GM18858 (cell line): Measurements from ENCODE around the gene HIPK3.
"Not testable (repeated sequence)": the region's sequence is repeated elsewhere in the genome, so short reads cannot be mapped to it uniquely, and the experiment has no call there.

ENCODE experiments used
- ATAC-seq: cut with Tn5 transposase; IDR thresholded peaks from one replicate; pipeline ENCODE4 v1.9.1; 2021; ENCODE audit not compliant: unreplicated experiment

The HIPK3 gene

DNA sequence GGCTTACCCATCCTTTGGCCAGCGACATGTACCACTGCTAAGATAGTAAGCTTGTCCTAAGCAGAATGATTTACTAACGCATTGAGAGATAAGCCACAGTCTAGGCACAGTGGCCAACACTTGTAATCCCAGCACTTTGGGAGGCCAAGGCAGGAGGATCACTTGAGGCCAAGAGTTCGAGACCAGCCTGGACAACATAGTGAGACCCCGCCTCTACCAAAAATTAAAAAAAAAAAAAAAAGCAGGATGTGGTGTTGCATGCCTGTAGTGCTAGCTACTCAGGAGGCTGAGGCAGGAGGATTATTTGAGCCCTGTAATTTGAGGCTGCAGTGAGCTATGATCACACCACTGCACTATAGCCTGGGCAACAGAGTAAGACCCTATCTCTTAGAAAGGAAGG lies 93.1 kb downstream of the HIPK3 start:
- ATAC-seq = no peak

DNA sequence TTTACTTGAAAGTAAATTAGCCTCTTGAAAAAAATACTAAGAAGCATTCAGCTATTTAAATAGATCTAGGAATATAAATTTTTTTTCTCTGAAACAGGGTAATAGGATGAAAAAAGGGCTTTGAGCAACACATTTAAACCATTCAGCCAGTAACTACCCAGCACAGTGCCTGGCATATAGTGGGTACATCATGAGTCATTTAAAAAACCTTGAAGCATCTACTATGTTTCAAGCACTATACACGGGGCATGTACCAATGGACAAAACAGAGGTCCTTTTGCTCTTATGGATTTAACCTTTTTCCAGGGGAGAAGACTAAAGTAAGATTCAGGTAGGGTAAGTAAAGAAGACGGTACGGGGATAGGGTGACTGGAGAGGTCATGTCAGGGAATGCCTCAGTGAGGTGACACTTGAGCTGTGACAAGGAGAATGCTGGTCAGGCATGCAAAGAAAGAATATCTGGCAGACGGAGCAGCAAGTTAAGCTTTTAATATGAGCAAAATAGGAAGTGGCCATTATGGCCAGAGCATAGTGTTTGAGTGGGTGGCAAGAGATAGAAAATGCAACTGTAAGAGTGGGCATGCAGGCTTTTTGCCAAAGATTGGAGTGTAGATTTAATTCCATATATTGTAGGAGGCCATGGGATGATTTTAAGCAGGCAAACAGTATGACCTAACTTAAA lies 101.1 kb downstream of the HIPK3 start:
- ATAC-seq = no peak

DNA sequence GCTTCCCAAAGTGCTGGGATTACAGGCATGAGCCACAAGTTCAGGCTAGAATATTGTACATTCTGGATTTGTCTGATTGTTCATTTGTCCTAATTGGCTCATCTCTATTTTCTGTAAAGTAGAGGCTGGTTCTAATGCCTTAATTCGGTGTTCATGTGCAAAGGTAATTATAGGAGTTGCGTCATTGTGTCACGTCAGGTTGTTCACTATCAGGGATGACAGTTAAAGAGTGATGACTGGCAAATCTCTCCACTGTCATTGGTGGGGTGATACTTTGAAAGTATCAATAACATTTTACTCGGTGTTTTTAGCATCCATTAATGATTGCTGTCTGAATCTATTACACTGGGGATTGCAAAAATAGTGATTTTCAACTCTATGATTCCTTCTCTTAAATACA lies 103.5 kb downstream of the HIPK3 start:
- no peak for ATAC-seq

DNA sequence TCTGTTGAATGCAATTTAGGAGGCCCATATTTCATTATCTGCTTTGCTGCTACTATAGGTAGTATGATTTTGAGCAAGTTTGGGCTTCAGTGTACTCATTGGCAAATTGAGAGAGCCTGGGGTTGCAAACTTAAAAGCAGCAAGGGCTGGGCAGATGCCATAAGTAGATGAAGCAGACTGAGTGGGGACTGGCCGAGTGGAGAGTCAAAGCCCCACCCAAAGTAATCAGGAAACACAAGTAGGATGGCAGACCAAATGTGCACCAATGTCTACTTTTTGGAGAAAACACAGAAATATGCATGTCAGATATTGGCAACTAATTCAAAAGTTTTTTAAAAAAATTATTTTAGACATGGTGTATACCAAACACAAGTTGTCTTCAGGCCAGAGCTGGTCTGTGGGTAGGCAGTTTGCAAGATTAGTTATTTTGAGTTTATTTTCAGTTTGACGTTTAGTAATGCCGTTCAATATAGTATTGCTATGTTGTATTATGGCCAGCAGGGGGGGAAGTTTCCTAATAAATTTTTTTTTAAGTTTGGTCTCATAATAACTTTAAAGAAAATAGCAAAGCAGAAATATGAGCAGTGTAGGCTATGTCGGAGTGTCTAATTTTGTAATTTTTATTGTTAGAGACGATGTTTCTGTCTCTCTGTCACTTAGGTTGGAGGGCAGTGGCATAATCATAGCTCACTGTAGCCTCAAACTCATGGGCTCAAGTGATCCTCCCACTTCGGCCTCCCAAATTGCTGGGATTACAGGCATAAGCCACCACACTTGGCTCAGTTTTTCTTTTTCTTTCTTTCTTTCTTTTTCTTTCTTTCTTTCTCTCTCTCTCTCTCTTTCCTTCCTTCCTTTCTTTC lies 105.1 kb downstream of the HIPK3 start:
- ATAC-seq = no peak

DNA sequence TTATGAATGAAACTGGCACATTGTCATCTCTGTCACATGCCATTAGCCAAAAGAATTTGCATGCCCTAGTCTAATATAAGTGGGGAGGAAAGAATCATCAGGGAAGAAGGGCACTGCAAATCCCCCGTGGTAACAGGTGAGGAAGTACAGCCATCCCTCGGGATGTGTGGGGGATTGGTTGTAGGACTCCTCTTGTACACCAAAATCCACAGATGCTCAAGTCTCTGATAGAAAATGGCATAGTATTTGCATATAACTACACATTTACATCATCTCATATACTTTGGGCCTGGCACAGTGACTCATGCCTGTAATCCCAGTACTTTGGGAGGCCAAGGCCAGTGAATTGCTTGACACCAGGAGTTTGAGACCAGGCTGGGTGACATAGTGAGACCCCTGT lies 109.7 kb downstream of the HIPK3 start:
- ATAC-seq = no peak

DNA sequence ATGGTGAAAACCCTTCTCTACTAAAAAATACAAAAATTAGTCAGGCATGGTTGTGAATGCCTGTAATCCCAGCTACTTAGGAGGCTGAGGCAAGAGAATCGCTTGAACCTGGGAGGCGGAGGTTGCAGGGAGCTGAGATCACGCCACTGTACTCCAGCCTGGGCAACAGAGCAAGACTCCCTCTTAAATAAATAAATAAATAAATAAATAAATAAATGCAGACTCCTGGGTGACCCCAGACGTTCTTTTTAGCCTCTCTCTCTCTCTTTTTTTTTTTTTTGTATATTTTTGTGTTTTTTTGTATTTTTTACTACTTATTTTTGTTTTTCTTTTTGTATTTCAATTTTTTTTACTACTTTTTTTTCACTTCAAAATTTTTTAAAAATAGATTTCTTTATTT lies 111.3 kb downstream of the HIPK3 start:
- ATAC-seq = not testable (repeated sequence)

DNA sequence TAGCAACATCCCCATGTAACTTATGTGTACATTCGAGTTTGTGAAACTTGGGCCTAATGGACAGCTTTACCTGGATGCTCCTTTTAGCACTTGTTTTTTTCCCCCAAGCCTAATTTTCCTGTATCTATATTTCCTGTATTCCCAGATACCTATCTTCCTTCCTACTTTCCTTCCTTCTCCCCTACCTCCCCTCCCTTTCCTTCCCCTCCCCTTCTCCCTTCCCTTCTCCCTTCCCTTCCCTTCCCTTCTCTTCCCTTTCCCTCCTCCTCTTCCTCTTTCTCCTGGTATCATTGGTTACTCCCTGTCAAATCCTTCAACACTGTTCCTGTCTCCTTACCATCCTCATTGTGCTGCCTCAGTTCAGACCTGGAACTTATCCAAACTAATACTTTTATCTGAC lies 111.8 kb downstream of the HIPK3 start:
- ATAC-seq = no peak

DNA sequence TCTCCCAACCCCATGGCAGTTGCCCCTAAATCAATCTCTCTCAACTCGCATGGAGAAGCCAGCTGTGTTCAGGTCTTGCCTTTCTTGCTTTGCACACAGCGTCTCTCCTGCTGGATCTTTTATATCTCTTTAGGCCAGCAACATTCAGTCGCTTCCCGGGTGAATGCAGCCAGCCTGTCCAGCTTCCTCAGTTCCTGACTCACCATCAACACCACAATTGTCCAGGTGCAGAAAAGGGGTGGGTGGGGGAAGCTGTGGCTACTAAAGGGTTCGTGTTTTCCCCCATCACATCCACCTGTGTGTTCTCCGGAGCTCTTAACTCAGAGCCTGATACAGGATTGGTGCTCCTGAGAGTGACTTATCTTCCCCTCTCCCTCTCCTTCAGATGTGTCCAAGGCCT lies 116.5 kb downstream of the HIPK3 start:
- ATAC-seq = no peak

DNA sequence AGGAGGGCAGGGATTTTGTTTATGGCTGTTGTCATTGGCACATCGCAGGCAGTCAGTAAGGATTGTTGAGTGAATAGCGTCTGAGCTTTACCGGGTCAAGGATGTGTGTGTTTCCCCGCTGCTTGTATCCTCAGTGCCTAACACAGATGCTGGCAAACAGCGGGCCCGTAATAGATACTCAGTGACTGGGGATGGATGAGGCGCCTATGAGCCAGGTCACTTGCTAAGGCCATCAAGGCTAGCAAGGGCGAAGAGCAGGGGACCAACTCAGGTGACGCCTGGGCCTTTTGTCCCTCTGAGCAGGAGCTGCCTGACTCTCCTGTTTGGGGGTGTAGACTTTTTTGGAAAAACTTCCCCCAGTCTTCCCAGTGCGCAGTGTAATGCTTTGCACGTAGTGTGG lies 118.1 kb downstream of the HIPK3 start:
- no peak for ATAC-seq

DNA sequence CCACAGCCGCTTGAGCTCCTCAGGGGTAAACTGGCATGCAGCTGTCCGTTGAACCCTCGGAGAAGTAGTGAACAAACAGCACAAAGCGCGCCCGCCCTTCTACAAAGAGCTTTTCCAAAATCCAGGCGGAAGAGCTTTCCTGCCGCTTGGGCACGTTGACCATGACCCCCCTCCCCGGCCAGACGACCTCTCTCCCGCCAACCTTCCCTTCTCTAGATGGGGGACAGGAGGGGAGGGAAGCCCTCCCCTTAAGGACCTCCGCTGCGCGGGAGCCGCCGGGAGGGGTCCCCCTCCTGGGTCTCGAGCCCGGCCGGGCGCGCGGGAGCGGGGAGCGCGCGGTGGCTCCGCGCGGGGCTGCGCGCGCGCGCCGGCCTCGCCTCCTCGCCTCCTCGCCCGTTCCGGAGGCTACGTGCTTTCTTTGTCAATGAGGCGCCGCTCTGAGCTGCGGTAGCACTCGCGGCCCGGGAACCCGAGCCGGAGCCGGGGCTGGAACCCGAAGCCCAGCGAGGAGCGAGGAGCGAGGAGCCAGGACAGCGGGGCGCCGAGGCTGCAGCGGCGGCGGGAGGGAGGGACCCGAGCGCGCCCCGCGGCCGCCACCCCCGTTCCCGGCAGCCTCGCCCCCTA lies 118.6 kb downstream of the HIPK3 start, which contains the start of gene KIAA1549L:
KIAA1549L (plus strand) TSS at position 421 of the 624 bp plus-strand sequence.
- ATAC-seq = peak; percentile 30

DNA sequence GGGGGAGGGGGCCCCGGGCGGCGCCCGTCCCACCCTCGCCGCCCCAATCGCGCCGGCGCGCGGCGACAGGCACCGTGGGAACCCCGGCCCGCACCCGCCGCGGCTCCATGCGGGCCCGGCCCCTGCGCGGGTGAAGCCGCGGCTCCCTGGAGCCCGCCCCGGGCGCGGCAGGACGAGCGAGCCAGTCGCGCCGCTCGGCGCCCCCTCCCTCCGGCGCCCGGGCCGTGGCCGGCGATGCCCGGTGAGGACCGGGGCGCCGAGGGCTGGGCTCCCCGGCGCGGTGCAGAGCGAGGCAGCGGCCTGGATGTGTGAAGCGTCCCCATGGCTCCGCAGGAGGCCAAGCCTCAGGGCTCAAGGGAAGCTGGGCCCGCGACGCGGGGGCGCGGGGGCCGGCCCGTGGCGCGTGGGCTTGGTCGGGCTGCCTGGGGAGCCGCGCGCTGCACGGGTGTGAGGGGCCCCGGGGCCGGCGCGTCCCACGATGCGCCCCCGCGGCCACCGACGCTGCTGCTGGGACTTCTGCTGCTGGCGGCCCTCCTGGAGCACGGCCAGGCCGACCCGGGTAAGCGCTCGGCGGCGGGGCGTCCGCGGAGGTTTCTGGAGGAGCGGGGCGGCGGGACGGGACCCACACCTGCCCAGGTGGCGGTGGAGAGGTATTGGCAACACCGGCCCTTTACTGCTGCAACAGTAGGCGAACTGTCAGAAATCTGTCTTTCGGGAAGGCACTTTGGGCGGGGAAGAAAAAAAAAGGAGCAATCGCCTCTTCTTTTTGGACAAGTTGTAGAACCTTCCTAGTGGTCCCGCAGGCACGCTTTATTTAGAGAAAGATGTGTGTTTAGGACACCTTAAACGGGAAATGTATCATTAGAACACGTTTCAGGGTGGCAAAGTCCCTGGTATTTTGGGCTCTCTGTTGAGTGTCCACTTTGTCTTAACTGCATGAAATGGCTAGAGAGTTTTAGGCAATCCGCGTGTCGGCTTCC lies 119.4 kb downstream of the HIPK3 start:
- peak; percentile 35 for ATAC-seq

DNA sequence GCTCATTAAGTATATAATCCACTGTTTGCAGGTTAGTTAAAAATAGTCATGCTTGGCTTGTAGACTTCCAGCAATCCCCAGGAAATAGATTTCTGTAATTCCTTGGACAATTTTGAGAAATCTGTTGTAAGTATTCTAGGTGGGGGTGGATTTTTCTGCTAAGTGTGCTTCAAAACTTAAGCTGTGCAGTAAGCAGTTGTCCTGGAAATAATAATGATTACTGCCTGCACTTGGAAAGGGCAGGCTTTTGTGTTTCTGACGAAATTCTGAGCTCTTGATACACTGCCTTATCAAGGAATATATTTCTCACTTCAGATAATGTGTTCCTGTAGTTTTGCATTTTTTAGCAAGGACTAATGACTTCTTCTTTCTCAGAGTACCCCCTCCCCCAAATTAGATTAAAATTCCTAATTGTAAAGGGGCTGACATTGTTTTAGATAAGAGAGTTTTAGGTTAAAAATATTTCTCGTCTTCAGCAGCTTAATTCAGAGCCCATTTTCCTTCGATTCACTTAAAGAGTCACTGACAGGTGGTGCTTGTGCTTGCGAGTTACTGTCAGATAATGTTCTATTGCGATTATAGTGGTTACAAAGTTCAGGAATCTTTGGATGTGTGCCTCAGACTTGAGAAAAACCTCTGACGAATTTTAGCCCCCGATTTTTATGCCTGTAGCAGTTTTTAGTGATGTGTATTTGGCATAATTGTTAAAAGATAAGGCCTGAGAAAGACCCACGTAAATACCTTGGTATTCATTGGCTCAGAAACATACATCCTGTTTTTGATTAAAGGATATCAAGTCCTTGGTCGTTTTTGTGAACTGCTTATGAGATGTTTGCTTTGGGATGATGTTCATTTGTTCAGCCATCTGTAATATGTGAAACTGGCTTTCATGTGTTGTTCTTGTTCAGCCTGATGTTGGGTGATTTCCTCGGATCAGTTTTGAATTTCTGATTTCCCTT lies 120.5 kb downstream of the HIPK3 start:
- no peak for ATAC-seq

DNA sequence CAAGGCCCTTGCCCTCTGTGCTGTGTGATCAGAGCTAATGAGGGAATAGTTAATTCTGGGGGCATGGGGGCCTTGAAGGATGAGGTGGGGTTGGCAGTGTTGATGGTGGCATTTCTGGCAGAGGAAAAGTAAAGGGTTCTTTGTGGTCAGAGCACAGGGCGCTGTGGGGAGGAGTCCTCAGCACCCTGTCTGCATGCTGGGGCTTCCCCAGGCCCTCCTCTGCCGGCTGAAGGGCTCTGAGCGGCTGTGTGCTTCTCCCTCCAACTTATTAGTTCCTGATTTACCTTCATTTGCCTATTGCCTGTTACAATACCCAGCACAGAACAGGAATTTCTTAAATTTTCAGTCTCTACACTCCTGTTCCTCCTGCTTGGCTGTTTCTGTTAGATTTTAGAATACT lies 122.8 kb downstream of the HIPK3 start:
- ATAC-seq = peak; percentile 36

DNA sequence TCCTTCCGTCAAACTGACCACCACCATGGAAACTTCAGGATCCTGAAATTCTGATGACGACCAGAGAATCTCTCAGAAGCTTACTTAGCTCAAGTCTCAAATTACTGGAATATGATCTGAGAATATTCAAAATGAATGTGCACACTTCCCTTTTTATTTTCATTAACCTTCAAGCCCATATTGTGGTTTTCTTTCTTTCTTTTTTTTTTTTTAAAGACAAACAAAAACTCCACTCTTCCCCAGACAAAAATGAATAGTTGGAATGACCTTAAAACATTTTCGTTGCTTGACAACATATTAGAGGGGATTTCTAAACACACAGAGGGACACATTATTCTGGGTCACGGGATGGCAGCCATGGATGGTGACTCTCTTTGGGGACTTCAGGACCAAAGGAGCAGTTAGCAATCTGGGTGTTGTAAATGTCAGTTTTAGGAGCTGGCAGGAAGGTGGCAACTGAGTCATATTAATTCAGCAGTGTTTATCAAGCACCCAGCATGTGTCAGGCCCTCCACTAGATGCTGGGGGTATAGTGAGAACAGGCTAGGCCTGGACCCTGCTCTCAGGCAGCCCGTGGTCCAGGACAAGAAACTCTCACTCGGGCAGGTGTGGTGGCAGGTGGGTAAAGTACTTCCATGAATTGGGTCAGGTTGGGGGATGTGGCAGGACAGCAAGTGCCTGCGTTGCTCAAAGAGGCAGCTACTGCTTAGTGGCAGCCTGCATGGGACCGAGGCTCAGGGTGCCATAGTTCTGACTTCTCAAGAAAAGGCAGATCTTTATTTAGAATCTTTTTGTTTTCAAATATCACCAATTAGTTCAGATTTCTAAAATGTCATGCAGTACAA lies 126.1 kb downstream of the HIPK3 start:
- peak; percentile 33 for ATAC-seq

DNA sequence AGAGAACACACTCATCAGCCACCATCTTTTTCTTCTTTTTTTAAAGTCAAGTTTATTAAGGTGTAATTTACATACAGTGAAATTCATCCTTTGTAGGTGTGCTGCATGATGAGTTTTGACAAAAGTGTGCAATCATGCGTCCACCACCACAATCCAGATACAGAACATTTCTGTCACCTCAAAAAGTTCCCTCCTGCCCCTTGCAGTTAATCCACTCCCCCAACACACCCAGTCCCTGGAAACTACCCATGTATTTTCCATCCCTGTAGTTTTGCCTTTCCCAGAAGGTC lies 126.7 kb downstream of the HIPK3 start:
- ATAC-seq = no peak

DNA sequence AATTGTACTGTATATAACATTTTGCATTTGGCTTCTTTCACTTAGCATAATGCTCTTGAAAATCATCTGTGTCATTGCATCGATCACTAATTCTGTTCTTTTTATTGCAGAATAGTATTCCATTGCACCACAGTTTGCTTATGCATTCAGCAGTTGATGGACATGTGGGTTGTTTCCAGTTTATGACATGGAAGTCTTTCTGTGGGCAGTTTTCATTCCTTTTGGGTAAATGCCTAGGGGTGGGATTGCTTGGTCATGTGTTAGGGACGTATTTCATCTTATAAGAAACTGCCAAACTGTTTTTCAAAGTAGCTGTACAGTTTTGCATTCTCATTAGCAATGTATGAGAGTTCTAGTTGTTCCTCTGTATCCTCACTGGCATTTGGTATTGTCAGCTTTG lies 127.0 kb downstream of the HIPK3 start:
- ATAC-seq = no peak

DNA sequence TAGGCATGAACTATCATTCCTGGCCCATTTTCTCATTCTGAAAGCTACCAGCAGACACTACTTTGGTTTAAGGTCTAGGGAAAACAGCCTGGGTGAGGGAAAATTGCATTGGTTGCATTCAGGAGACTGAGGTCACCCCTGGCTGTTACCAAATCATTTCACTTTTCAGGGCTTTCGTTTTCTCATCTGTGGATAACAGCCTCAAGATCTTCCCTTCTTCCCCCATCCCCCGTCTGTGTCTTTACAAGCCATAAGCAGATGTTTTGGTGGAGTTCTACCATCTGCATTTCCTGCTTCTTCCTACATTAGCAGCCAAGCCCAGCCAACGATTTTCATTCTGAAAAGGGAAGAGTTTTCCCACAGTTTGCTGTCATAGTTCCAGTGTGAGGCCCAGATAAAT lies 130.4 kb downstream of the HIPK3 start:
- peak; percentile 6 for ATAC-seq

DNA sequence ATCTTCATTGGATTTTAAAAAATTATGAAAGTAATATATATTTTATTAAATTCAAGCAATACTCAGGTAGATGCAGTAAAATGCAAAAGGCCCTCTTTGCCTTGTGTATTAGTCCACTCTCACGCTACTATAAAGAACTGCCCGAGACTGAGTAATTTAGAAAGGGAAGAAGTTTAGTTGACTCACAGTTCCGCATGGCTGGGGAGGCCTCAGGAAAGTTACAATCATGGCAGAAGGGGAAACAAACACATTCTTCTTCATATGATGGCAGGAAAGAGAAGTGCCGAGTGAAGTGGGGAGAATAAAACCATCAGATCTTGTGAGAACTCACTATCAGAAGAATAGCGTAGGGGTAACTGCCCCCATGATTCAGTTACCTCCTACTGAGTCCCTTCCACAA lies 130.8 kb downstream of the HIPK3 start:
- ATAC-seq = peak; percentile 43
